GM06990 (cell line): ENCODE data around the gene NHERF2.

Experiments used
- DNase-seq: peaks from one replicate; pipeline ENCODE4 v3.0.0-alpha.2; 2011; ENCODE audit not compliant: insufficient read length; ENCODE audit errors: extremely low read depth
- H3K27me3 ChIP-seq: replicated peaks from 2 replicates; pipeline ENCODE4 v1.6.0; 2011; ENCODE audit warnings: low read length; ENCODE audit not compliant: control insufficient read depth, insufficient read depth
- H3K36me3 ChIP-seq: 2 replicates; pipeline ENCODE4 v1.5.1; 2011; ENCODE audit warnings: low read length; ENCODE audit not compliant: control insufficient read depth, insufficient read depth
- H3K4me3 ChIP-seq: replicated peaks from 2 replicates; pipeline ENCODE4 v1.5.1; 2011; ENCODE audit warnings: low read depth, mild to moderate bottlenecking, control low read depth, low read length
- TF ChIP-seq, protein P1 (sequence below): IDR thresholded peaks from 2 replicates; pipeline ENCODE4 v1.5.1; 2011; ENCODE audit warnings: low read length, control low read depth, mild to moderate bottlenecking, inconsistent platforms; ENCODE audit not compliant: insufficient read depth, poor library complexity, severe bottlenecking

NHERF2 gene

DNA sequence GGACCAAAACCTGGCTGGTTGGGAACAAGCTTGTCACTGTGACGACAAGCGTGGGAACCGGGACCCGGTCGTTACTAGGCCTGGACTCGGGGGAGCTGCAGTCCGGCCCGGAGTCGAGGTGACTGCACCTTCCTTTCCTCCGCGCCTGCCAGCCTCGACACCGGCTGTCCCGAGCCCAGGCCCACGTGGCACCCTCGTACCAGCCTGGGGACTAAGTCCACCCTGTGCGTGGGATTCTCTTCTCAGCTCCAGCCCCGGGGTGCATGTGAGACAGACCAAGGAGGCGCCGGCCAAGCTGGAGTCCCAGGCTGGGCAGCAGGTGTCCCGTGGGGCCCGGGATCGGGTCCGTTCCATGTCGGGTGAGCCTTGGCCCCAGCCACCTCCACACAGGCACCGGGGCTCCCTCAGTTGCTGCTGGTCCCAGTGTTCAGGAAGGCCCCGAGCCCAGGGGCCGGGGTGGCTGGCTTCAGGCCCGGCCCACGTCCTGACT is 52.7 kb downstream of the NHERF2 start:
- peaks cover 26% of the 10 kb centered on the region for H3K36me3 ChIP-seq
- H3K4me3 ChIP-seq, result no peak overlapping the region
- DNase-seq, result no peak
- TF ChIP-seq, protein P1, sequence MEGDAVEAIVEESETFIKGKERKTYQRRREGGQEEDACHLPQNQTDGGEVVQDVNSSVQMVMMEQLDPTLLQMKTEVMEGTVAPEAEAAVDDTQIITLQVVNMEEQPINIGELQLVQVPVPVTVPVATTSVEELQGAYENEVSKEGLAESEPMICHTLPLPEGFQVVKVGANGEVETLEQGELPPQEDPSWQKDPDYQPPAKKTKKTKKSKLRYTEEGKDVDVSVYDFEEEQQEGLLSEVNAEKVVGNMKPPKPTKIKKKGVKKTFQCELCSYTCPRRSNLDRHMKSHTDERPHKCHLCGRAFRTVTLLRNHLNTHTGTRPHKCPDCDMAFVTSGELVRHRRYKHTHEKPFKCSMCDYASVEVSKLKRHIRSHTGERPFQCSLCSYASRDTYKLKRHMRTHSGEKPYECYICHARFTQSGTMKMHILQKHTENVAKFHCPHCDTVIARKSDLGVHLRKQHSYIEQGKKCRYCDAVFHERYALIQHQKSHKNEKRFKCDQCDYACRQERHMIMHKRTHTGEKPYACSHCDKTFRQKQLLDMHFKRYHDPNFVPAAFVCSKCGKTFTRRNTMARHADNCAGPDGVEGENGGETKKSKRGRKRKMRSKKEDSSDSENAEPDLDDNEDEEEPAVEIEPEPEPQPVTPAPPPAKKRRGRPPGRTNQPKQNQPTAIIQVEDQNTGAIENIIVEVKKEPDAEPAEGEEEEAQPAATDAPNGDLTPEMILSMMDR, result no peak
- H3K27me3 ChIP-seq, result no peaks in the 10 kb centered on the region

DNA sequence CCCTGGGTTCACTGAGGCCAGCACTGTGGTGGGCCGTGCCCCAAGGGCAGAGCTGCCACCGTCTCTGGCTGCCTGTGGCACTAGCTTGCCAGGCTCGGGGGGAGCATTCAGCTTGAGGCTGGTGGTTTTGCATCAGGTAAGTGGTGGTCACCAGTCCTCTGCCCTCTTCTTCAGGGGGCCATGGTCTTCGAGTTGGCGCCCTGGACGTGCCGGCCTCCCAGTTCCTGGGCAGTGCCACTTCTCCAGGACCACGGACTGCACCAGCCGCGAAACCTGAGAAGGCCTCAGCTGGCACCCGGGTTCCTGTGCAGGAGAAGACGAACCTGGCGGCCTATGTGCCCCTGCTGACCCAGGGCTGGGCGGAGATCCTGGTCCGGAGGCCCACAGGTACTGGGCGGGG is 53.3 kb downstream of the NHERF2 start:
- TF ChIP-seq, protein P1, result no peak
- Histone ChIP-seq H3K36me3 (peaks cover 29% of the 10 kb centered on the region), H3K4me3 (no peak overlapping the region), H3K27me3 (no peaks in the 10 kb centered on the region)
- DNase-seq, result no peak

DNA sequence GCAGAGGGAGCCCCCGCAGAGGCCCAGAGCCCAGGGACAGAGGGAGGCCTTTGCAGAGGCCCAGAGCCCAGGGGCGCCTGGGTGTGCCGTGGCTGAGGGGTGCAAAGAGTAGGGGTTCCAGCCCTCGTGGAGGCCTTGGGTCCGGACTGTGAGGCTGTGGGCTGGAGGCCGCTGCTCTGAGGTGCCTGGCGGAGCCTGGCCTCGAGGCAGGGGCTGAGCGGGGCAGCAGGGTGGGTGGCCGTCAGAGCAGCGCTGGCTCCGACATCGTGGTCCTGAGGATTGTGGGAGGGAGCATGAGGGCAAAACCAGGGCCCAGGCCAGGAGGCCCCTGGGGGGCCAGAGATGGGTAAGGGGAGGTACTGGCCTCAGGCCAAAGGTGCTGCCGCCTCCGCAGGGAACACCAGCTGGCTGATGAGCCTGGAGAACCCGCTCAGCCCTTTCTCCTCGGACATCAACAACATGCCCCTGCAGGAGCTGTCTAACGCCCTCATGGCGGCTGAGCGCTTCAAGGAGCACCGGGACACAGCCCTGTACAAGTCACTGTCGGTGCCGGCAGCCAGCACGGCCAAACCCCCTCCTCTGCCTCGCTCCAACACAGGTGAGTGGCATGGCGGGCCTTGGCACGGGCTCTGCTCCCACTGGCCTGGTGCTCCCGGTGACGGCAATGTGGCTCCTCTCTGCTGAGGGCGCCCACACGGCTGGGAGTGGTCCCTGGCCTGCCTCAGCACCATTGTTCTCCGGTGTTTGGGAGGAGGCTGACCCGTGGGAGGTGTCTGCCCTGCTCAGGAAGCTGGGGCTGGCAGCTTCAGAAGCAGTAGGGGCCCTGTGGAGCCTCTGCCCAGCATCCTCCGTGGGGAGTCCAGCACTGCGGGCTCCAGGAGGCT is 54.7 kb downstream of the NHERF2 start:
- TF ChIP-seq, protein P1, result no peak
- no peak for DNase-seq
- H3K36me3 ChIP-seq, result peaks cover 30% of the 10 kb centered on the region
- no peak overlapping the region for H3K4me3 ChIP-seq
- H3K27me3 ChIP-seq, result no peaks in the 10 kb centered on the region

DNA sequence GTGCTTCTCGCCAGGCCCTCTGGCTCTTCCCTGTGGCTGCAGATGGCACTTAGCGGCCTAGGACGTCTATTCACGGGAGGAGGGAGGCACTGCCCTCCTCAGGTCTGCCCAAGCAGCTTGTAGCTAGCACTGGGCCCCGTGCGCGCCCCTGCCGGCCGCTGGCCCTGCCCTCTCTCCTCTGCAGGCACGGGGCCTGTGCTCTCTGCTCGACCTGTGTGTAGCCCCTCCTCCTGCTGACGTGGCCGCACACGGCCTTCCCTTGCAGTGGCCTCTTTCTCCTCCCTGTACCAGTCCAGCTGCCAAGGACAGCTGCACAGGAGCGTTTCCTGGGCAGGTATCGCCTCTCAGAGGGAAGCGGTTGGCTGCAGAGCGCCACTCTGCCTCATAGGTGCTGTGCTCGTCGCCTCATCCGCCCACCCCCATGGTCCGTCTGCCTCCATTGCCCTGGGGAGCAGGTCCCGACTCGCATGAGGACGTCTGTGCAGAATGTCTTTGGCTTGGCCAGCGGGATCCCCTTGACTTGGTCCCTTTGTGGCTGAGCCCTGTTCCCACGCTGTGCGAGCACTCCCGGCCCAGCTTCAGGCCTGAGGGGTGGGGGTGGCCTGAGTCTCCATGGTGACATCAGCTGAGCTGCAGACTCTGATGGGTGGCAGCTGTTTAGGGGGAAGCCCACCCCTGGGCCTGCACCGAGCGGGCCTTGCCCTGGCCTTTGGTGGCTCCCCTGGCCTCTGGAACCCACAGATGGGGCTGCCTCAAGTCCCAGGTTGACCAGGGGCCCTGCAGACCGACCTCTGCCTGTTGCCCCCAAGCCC is 55.7 kb downstream of the NHERF2 start:
- DNase-seq, result no peak
- H3K36me3 ChIP-seq, result peaks cover 33% of the 10 kb centered on the region
- TF ChIP-seq, protein P1, result no peak
- no peaks in the 10 kb centered on the region for H3K27me3 ChIP-seq
- H3K4me3 ChIP-seq, result no peak overlapping the region

DNA sequence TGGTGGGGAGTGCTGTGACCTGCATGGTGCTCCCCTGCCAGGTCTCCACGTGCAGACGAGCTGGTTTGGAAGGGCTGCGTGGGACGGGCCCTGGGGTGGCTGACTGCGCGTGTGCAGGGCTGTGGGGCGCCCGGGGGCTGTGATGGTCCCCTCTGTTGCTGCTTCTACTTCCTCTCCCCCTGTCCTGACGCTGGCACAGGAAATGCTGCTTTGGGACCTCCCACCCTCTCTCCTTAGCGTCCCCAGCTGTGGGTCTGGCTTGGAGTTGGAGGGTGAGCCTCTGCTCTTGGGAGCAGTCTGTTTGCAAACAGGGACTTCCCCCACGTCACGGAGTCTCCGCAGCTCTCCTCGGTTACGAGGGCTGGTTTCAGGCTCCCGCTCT is 56.3 kb downstream of the NHERF2 start:
- DNase-seq, result no peak
- TF ChIP-seq, protein P1, result no peak
- H3K36me3 ChIP-seq, result peaks cover 35% of the 10 kb centered on the region

More for the DNA sequence above, 56.3 kb downstream of the NHERF2 start:
- H3K27me3 ChIP-seq, result no peaks in the 10 kb centered on the region
- no peak overlapping the region for H3K4me3 ChIP-seq
